Ishikawa (cell line): Measurements from ENCODE around the gene SH3TC1.

Experiments used
- CEBPB ChIP-seq: IDR thresholded peaks from 2 replicates; pipeline ENCODE4 v1.6.1; 2012
- FOXM1 ChIP-seq: IDR thresholded peaks from 2 replicates; pipeline ENCODE4 v1.6.1; 2012; ENCODE audit warnings: low read depth, borderline replicate concordance
- RAD21 ChIP-seq: IDR thresholded peaks from 2 replicates; pipeline ENCODE4 v1.6.1; 2012; ENCODE audit warnings: low read depth
- TAF1 ChIP-seq: IDR thresholded peaks from 2 replicates; pipeline ENCODE4 v1.6.1; 2012; ENCODE audit warnings: low read depth, mild to moderate bottlenecking
- TCF12 ChIP-seq: IDR thresholded peaks from 2 replicates; pipeline ENCODE4 v1.6.1; 2012; ENCODE audit warnings: low read depth
- TEAD4 ChIP-seq: IDR thresholded peaks from 2 replicates; pipeline ENCODE4 v1.6.1; 2012

GRCh38 chr4:8235686-8236085 is 36.6 kb downstream of the SH3TC1 start:
- TF ChIP-seq TEAD4 = no peak
- TF ChIP-seq CEBPB = no peak
- no peak for TF ChIP-seq TAF1
- TF ChIP-seq RAD21 = no peak
- no peak for TF ChIP-seq FOXM1
- no peak for TF ChIP-seq TCF12
